A549 (cell line): ENCODE measurements around the gene FNDC3A.

Experiments
- BCL3 ChIP-seq: fragments of >200 bp; sonication (Bioruptor Twin); formaldehyde crosslinking; IDR thresholded peaks from 3 replicates; pipeline ENCODE4 v1.6.1; 2016
- CBX2 ChIP-seq: fragments of 200-600 bp; sonication (generic); IDR thresholded peaks from 2 replicates; pipeline ENCODE4 v1.6.1; 2016; ENCODE audit warnings: low read depth, mild to moderate bottlenecking, borderline replicate concordance
- CTCF ChIP-seq: fragments of >200 bp; sonication (Bioruptor Twin); formaldehyde crosslinking; IDR thresholded peaks from 3 replicates; pipeline ENCODE4 v1.5.1; 2016
- EP300 ChIP-seq, 2 experiments: fragments of >200 bp; sonication (Bioruptor Twin); formaldehyde crosslinking; IDR thresholded peaks; 2 replicates in 1 of 2; 3 replicates in 1 of 2; pipeline ENCODE4 v1.6.1; 2016 to 2017
- HDAC2 ChIP-seq: fragments of 200-600 bp; sonication (generic); IDR thresholded peaks from 2 replicates; pipeline ENCODE4 v1.6.1; 2016
- MAX ChIP-seq: IDR thresholded peaks from 2 replicates; pipeline ENCODE4 v1.6.1; 2012
- NFE2L2 ChIP-seq: fragments of 150-350 bp; conservative IDR thresholded peaks from 2 replicates; pipeline ENCODE4 v1.6.1; 2014; ENCODE audit warnings: low read length
- NPAS2 ChIP-seq: fragments of 250-450 bp; sonication (Bioruptor Pico); IDR thresholded peaks from 2 replicates; pipeline ENCODE4 v1.8.0; 2022; ENCODE audit warnings: mild to moderate bottlenecking, moderate library complexity, borderline replicate concordance
- PHF8 ChIP-seq: fragments of 200-600 bp; sonication (generic); IDR thresholded peaks from 2 replicates; pipeline ENCODE4 v1.6.1; 2016; ENCODE audit warnings: low read depth, mild to moderate bottlenecking, antibody characterized with exemption, moderate library complexity, borderline replicate concordance
- POLR2A ChIP-seq: IDR thresholded peaks from 2 replicates; pipeline ENCODE4 v1.6.1; 2012; ENCODE audit warnings: mild to moderate bottlenecking, low read length
- REST ChIP-seq: fragments of 200-600 bp; sonication (generic); IDR thresholded peaks from 2 replicates; pipeline ENCODE4 v1.6.1; 2016; ENCODE audit warnings: antibody characterized with exemption, mild to moderate bottlenecking, moderate library complexity
- RFX5 ChIP-seq: fragments of 450-650 bp; IDR thresholded peaks from 2 replicates; pipeline ENCODE4 v1.7.1; 2014; ENCODE audit warnings: antibody characterized with exemption, mild to moderate bottlenecking, moderate library complexity
- ZFP36 ChIP-seq: fragments of 450-650 bp; IDR thresholded peaks from 2 replicates; pipeline ENCODE4 v1.6.1; 2014; ENCODE audit warnings: borderline replicate concordance; ENCODE audit not compliant: partially characterized antibody

GRCh38 chr13:49110913-49111170 lies 135.1 kb downstream of the FNDC3A start:
- no peak for TF ChIP-seq CTCF
- no peak for TF ChIP-seq PHF8
- TF ChIP-seq POLR2A: no peak
- TF ChIP-seq HDAC2: no peak
- no peak for TF ChIP-seq RFX5
- TF ChIP-seq CBX2: no peak
- no peak for TF ChIP-seq NFE2L2
- no peak for TF ChIP-seq ZFP36
- TF ChIP-seq EP300 (IDR thresholded peaks at IDR 0.05): no peak
- no peak for TF ChIP-seq BCL3
- no peak for TF ChIP-seq NPAS2
- no peak for TF ChIP-seq REST
- no peak for TF ChIP-seq MAX
